Activated CD8-positive, alpha-beta memory T cell treated with anti-CD3 and anti-CD28 coated beads, Interleukin-2, amount 50 U/mL, for 4 hours (primary cell): ENCODE results near the gene MLLT3.

Experiments used
- DNase-seq: peaks from one replicate; pipeline ENCODE4 v3.0.0-alpha.2; 2020

Gene MLLT3

DNA sequence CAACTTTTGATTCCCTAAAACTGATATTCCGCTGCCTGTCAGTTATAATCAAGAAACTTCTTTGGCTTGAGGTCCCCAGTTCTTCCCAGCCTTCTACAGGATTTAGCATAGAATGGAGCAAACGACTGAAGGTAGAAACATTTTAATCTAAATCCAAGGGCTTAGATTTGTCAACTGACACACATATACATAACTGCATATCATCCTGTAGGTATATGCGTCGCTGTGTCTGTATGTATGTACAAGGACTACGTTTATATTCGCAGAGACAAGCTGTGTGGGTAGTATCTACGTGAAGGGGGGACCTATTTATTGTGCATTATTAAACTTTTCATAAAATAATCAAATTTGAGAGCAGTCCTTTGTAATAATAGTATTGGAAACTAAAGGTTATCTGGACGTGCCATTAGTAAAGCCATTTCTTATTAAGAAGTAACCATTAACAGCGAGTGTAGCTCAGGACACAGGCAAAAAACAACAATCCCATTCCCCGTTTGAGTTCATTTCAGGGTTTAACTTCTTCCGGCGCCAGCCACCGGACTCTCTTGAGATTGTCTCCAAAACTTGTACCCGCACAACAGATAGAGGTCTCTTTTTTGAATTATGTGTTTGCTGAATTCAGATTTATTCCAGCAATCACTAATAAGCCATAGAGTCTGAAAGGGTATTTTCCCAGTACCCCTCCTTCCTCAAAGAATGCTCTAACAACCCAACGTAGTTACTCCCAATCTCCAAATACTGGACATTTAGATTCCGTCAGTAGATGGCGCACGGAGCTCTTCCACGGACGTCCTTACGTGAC, 2.1 kb upstream of the MLLT3 start:
- peak; percentile 35 for DNase-seq

DNA sequence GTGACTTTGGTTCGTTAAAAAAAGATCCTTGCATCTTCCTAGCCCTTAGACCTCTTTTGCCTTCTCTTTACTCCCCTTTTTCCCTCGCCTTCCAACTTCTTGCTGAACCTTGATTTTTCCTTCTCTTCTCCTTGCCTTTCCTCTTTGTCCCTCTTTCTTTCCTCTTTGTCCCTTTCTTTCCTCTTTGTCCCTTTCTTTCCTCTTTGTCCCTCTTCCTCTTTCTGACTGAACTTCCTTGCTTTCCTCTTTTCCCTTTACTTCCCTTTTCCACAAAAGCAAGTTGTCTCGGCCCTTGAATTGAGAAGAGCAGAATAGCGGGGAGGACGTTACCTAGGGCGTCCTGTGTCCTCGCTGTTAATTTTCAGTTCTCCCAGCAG, 1.4 kb upstream of the MLLT3 start:
- DNase-seq = no peak

- DNase-seq = peak; percentile 63
These were observed 885 bp upstream of the MLLT3 start for GRCh38 chr9:20623021-20623747.

GRCh38 chr9:20621471-20622329, 599 bp downstream of the MLLT3 start:
- peak; percentile 76 for DNase-seq

GRCh38 chr9:20620650-20621470, 1.4 kb downstream of the MLLT3 start:
- peak; percentile 73 for DNase-seq

DNA sequence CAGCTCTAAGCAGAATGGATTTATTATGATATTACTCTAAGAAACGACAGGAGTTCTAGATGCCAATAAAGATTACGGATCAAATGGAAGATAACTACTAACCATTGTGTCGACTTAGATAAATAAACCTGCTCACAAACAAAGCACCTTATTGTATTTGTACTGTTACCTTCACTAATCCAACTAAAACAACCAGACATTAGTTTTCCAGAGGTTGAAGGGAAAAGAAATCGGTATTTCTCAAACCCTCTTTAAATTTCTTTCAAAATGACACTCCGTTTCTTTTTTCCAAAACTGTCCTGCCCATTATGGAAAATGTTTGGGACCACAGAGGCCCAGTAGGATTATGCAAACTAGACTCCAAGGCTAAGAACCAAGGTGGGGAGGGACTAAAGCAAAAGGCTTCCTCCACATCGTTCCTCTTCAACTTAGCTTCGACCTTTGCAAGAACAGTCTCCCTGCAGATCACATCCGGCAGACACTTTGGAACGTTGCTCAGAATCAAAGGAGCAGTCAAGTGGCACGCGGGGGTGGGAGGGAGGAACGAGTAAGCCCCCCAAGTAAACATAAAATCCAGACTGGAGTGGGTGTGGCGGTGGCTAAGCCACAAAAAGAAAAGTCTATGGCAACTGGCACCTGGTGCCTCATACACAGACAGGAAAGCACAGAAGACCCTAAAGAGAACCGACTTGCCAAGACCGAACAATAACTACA, 2.7 kb downstream of the MLLT3 start:
- DNase-seq = peak; percentile 23

DNA sequence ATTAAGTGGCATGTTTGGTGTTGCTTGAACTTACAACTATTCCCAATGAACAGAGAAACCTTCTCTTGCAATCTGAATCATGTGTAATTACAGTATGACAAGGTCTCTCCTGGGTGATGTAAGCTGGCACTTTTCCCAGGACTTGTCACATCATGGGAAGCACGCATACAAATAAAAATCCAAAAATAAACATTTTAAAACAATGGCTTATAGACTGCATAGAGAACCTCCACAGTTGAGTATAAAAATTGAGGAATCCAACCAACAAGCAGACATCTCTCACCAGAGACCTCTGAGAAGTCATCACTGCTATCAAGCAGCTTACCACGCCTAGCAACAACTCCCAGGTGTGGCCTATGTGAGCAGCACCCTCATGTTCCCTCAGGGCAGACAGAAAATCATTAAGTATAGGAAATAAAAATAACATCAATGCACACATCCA, 3.9 kb downstream of the MLLT3 start:
- no peak for DNase-seq

DNA sequence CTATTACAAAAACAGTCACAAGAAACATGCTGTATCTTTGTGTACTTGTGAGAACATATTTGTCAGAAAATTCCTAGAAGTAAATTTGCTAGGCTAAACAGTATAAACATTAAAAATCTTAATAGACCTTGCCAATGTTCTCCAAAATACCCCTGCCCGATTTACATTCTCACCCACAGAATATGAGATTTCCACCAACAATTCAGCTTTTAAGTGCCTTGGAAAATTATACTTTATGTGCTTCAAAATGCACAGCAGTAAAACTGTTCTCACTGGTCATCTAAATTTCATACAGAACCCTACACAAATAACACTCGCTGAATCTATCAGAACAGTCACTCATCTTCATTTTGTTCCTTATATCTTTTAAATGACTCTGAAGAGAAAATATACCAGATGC, 5.5 kb downstream of the MLLT3 start:
- no peak for DNase-seq

- no peak for DNase-seq
These were observed 7.6 kb downstream of the MLLT3 start for GRCh38 chr9:20614602-20615216.

GRCh38 chr9:20611691-20612287, 10.5 kb downstream of the MLLT3 start:
- no peak for DNase-seq

DNA sequence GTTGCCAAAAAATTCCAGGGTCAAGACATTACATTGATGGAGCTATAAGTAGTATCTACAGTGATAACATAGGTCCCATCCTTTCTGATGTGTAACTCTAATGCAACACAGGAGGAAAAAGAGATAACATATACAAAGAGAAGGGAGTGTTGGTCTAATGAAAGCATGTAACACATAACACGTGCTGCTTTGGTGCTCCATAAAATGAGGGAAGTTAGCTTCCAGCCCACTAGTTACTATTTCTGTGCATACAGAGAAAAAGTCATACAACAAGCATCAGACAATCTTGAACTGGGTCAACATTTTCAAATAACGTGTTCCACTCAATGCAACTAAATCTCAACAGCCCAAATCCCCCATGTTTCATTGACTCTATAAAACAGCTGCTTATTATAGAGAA, 11.7 kb downstream of the MLLT3 start:
- DNase-seq = no peak

- DNase-seq = no peak
These were observed 13.7 kb downstream of the MLLT3 start for GRCh38 chr9:20608582-20608981.

DNA sequence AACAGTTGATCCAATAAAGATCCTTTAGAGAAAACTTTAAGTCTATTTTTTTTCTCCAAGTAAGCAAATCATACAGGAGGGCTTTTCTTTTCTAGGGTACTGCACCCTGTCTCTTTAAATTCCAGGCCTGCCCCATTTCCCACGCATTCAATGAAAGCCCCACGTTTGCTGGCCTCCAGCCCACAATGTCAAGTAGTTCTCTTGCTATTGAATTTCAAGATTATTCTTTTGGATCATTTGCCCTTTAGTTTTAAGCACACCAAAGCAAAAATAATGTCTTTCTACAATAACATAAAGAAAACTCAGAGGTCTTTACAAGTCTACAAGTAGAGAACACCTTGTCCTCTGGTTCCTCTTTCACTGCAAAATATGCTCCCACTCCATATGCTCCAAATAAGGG, 15.6 kb downstream of the MLLT3 start:
- DNase-seq = no peak

DNA sequence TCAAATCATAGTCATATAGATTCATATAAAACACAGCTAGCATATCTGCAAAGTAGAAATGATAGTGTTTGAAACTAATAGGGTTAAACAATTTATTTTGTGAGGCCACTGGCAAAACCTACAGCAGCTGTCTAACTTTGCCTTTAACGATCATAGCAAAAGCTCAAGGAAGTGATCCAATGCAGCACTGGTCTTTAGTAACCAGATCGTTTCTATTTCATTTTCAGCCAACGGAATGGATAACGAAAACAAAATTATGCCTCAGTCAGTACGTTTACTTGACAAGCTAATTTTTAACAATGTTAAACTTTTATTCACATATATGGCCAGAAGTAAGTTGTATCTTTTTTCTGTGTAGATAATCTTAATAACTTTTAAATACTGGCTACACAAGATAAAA, 17.7 kb downstream of the MLLT3 start:
- no peak for DNase-seq

- no peak for DNase-seq
These were observed 18.6 kb downstream of the MLLT3 start for GRCh38 chr9:20603524-20604268.

GRCh38 chr9:20601292-20601691, 21.0 kb downstream of the MLLT3 start:
- no peak for DNase-seq

GRCh38 chr9:20599195-20599594, 23.1 kb downstream of the MLLT3 start:
- DNase-seq = no peak

- no peak for DNase-seq
These were observed 23.9 kb downstream of the MLLT3 start for GRCh38 chr9:20598367-20598766.

DNA sequence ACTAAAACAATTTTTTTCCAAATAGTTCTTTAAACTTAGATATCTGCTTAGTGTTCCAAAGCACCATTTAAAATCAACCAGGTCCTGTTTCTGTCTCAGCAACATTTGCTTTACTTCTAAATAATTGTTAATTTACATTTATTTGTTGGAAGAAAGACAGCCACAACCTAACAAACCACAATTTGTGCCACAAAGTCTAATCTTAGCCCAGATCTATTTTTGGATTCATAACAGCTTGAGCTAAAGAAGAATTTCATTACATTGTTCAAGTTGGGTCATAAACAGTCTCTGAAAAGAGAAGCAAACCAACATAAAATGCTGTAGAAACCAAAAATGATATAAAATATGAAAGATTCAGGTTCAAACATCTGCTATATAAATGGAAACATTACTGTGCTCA, 24.4 kb downstream of the MLLT3 start:
- no peak for DNase-seq

GRCh38 chr9:20594608-20595007, 27.7 kb downstream of the MLLT3 start:
- DNase-seq = no peak
